HCT116 (cell line): Measurements from ENCODE around the gene KLK6. TPM values are rescaled to one million over a fixed set of nuclear protein-coding genes. Genes with fewer than 3 reads are reported as not detected.

Experiments used
- ATAC-seq: fragments of 200-7000 bp; cut with Tn5 transposase; 2 replicates; pipeline ENCODE4 v1.9.1; 2020; ENCODE audit warnings: mild to moderate bottlenecking, moderate library complexity
- BruUV-seq: library from RNA; stranded (reverse); fragments of 400-500 nt; replicated peaks from 2 replicates; lab custom pipeline; 2021; lab: Mats Ljungman, UMichigan
- CTCF ChIA-PET: fragments of 300-600 bp; sonication (Branson Sonifier 250); formaldehyde crosslinking; loops from one replicate; lab custom pipeline; 2021; ENCODE audit warnings: antibody characterized with exemption; lab: Charles Lee
- POLR2A ChIA-PET: fragments of 300-600, 350-600 bp; sonication (Branson Sonifier 250); formaldehyde crosslinking; loops from one replicate; lab custom pipeline; 2021; ENCODE audit warnings: antibody characterized with exemption; lab: Charles Lee
- RAD21 ChIA-PET, 2 experiments: fragments of 300-600 bp; sonication (Branson Sonifier 250); formaldehyde crosslinking; loops; one replicate each; lab custom pipeline; 2023; ENCODE audit warnings: low total read pairs in 2 of 2; ENCODE audit not compliant: uncharacterized antibody in 2 of 2, unreplicated experiment in 2 of 2, low non-redundant PET in 1 of 2; lab: Charles Lee
- DNase-seq: peaks from one replicate; pipeline ENCODE4 v3.0.0-alpha.2; 2010; ENCODE audit warnings: low read depth, low spot score
- H2AFZ ChIP-seq: fragments of 200-600 bp; shearing (Covaris generic), sonication (generic); 2 replicates; pipeline ENCODE4 v1.6.1; 2017; ENCODE audit warnings: low read depth, mixed run types, mixed read lengths, antibody characterized with exemption, low read length; ENCODE audit not compliant: poor library complexity, severe bottlenecking
- H3K27ac ChIP-seq: 2 replicates; pipeline ENCODE4 v1.5.1; 2012; ENCODE audit warnings: low read depth, low read length
- H3K27me3 ChIP-seq: fragments of 200-600 bp; sonication (generic); 2 replicates; pipeline ENCODE4 v1.6.1; 2016; ENCODE audit warnings: mixed run types, low read length, mixed read lengths; ENCODE audit not compliant: insufficient read depth
- H3K36me3 ChIP-seq, 2 experiments: fragments of 200-500 bp in 1 of 2; fragments of 200-600 bp in 1 of 2; sonication (Bioruptor generic) in 1 of 2; sonication (generic) in 1 of 2; 2 replicates each; pipeline versions ENCODE4 v1.5.1 to v1.6.1; 2014 to 2016; ENCODE audit warnings: low read length in 2 of 2, inconsistent platforms in 1 of 2, mixed read lengths in 1 of 2, mixed run types in 1 of 2; ENCODE audit not compliant: insufficient read depth in 2 of 2, control insufficient read depth in 1 of 2
- H3K4me1 ChIP-seq, 2 experiments: fragments of 200-600 bp in 1 of 2; sonication (generic) in 1 of 2; 2 replicates each; pipeline versions ENCODE4 v1.5.1 to v1.6.1; 2012 to 2017; ENCODE audit warnings: low read length in 2 of 2, inconsistent platforms in 1 of 2, mild to moderate bottlenecking in 1 of 2, mixed read lengths in 1 of 2, mixed run types in 1 of 2, moderate library complexity in 1 of 2; ENCODE audit not compliant: insufficient read depth in 2 of 2, control insufficient read depth in 1 of 2
- H3K4me2 ChIP-seq: fragments of 200-600 bp; sonication (generic); 2 replicates; pipeline ENCODE4 v1.6.1; 2017; ENCODE audit warnings: mixed run types, low read length, mixed read lengths
- H3K4me3 ChIP-seq, 2 experiments: fragments of 200-600 bp in 1 of 2; sonication (generic) in 1 of 2; replicated peaks in 1 of 2; 2 replicates each; pipeline ENCODE4 v1.5.1; 2011 to 2016; ENCODE audit warnings: low read length in 2 of 2, control low read depth in 1 of 2, low read depth in 1 of 2, mild to moderate bottlenecking in 1 of 2, mixed read lengths in 1 of 2, mixed run types in 1 of 2
- H3K79me2 ChIP-seq: fragments of 200-600 bp; sonication (generic); 2 replicates; pipeline ENCODE4 v1.6.1; 2017; ENCODE audit warnings: mild to moderate bottlenecking, mixed run types, low read length, moderate library complexity, mixed read lengths; ENCODE audit not compliant: insufficient read depth
- H3K9ac ChIP-seq: fragments of 200-600 bp; sonication (generic); 2 replicates; pipeline ENCODE4 v1.6.1; 2016; ENCODE audit warnings: low read length, mixed read lengths
- H3K9me2 ChIP-seq: fragments of 200-600 bp; sonication (generic), shearing (Covaris generic); 2 replicates; pipeline ENCODE4 v1.6.1; 2017; ENCODE audit warnings: mixed run types, mild to moderate bottlenecking, moderate library complexity; ENCODE audit not compliant: insufficient read depth
- H3K9me3 ChIP-seq, 2 experiments: fragments of 200-500 bp in 1 of 2; fragments of 200-600 bp in 1 of 2; sonication (Bioruptor generic) in 1 of 2; sonication (generic) in 1 of 2; 2 replicates each; pipeline ENCODE4 v1.6.1; 2014 to 2017; ENCODE audit warnings: low read length in 2 of 2, mixed read lengths in 2 of 2, inconsistent platforms in 1 of 2, low read depth in 1 of 2, mild to moderate bottlenecking in 1 of 2, mixed run types in 1 of 2, moderate library complexity in 1 of 2; ENCODE audit not compliant: control insufficient read depth in 1 of 2, insufficient read depth in 1 of 2
- H4K20me1 ChIP-seq: fragments of 200-600 bp; sonication (generic), shearing (Covaris generic); 2 replicates; pipeline ENCODE4 v1.6.1; 2017; ENCODE audit warnings: mixed run types, mild to moderate bottlenecking, moderate library complexity; ENCODE audit not compliant: insufficient read depth
- ATF3 ChIP-seq: IDR thresholded peaks from 2 replicates; pipeline ENCODE4 v1.6.1; 2012
- CBX3 ChIP-seq: IDR thresholded peaks from 2 replicates; pipeline ENCODE4 v1.6.1; 2012; ENCODE audit warnings: low read depth
- CEBPB ChIP-seq: IDR thresholded peaks from 2 replicates; pipeline ENCODE4 v1.6.1; 2012; ENCODE audit warnings: low read depth
- EZH2 ChIP-seq: fragments of 200-600 bp; sonication (generic); IDR thresholded peaks from 2 replicates; pipeline ENCODE4 v1.6.1; 2017; ENCODE audit warnings: antibody characterized with exemption, mixed run types
- JUND ChIP-seq: IDR thresholded peaks from 2 replicates; pipeline ENCODE4 v1.6.1; 2012
- MAX ChIP-seq: IDR thresholded peaks from 2 replicates; pipeline ENCODE4 v1.6.1; 2012
- POLR2AphosphoS5 ChIP-seq: IDR thresholded peaks from 2 replicates; pipeline ENCODE4 v1.6.1; 2011; ENCODE audit warnings: mild to moderate bottlenecking, low read depth, low read length, moderate library complexity
- RAD21 ChIP-seq: IDR thresholded peaks from 2 replicates; pipeline ENCODE4 v1.6.1; 2012; ENCODE audit warnings: low read depth, mild to moderate bottlenecking
- REST ChIP-seq: IDR thresholded peaks from 2 replicates; pipeline ENCODE4 v1.6.1; 2012; ENCODE audit warnings: low read depth
- SP1 ChIP-seq: IDR thresholded peaks from 2 replicates; pipeline ENCODE4 v1.6.1; 2012; ENCODE audit warnings: low read depth
- SRF ChIP-seq: IDR thresholded peaks from 2 replicates; pipeline ENCODE4 v1.6.1; 2012; ENCODE audit warnings: low read depth
- TCF7L2 ChIP-seq: IDR thresholded peaks from 2 replicates; pipeline ENCODE4 v1.7.0; 2011; ENCODE audit warnings: borderline replicate concordance, inconsistent platforms; ENCODE audit not compliant: insufficient read depth, insufficient read length; ENCODE audit errors: extremely low read depth
- YY1 ChIP-seq: IDR thresholded peaks from 2 replicates; pipeline ENCODE4 v1.6.1; 2011; ENCODE audit warnings: low read length, low read depth, moderate library complexity, mild to moderate bottlenecking; ENCODE audit not compliant: insufficient replicate concordance; ENCODE audit errors: extremely low read depth
- ZBTB33 ChIP-seq: IDR thresholded peaks from 2 replicates; pipeline ENCODE4 v1.6.1; 2011; ENCODE audit warnings: mild to moderate bottlenecking, low read length, moderate library complexity; ENCODE audit not compliant: insufficient replicate concordance; ENCODE audit errors: extremely low read depth
- ZFX ChIP-seq: fragments of 450-650 bp; IDR thresholded peaks from 2 replicates; pipeline ENCODE4 v1.6.1; 2017
- intact Hi-C: fragments of 100-400 bp; cut with micrococcal nuclease; formaldehyde crosslinking; loops from 2 replicates; pipeline ENCODE4 v1.10.0; 2022
- total RNA-seq: library from RNA; stranded (reverse); gene quantifications from one replicate; pipeline ENCODE4 v1.2.1, GENCODE V29; 2021; ENCODE audit not compliant: unreplicated experiment

Gene KLK6
- total RNA-seq, 1 experiment from 2014 or later: 40.5 TPM

GRCh38 chr19:50949861-50950260 lies 19.5 kb downstream of the KLK6 start:
- ChIA-PET POLR2A (no interaction called here), RAD21 (no interaction called here), CTCF (no interaction called here)
- Histone ChIP-seq H2AFZ (no peak overlapping the region), H3K9ac (no peak overlapping the region), H3K9me2 (no peaks in the 10 kb centered on the region), H3K4me3 (no peak overlapping the region), H3K36me3 (no peaks in the 10 kb centered on the region), H4K20me1 (no peaks in the 10 kb centered on the region), H3K79me2 (no peaks in the 10 kb centered on the region), H3K9me3 (no peaks in the 10 kb centered on the region), H3K4me2 (no peak overlapping the region), H3K27me3 (no peaks in the 10 kb centered on the region), H3K4me1 (peaks cover 5 to 11% of the 10 kb centered on the region in 2 experiments; a peak in 2 of 4 replicates), H3K27ac (no peak overlapping the region)
- no peak for ATAC-seq
- intact Hi-C loops: no loop called here
- DNase-seq: no peak
- TF ChIP-seq POLR2AphosphoS5: no peak
- no peak for TF ChIP-seq EZH2
- TF ChIP-seq MAX: no peak
- TF ChIP-seq ATF3: no peak
- TF ChIP-seq RAD21: no peak
- TF ChIP-seq REST: no peak
- no peak for TF ChIP-seq CBX3
- TF ChIP-seq SRF: no peak
- no peak for TF ChIP-seq TCF7L2
- no peak for TF ChIP-seq CEBPB
- TF ChIP-seq ZBTB33: no peak
- no peak for TF ChIP-seq JUND
- no peak for TF ChIP-seq YY1
- TF ChIP-seq SP1: no peak
- no peak for TF ChIP-seq ZFX
- no TSS peak for BruUV-seq
